GM10847 (cell line): ENCODE data around the gene CTSL.

ENCODE experiments used
- POLR2A ChIP-seq: IDR thresholded peaks from 2 replicates; pipeline ENCODE4 v1.6.1; 2011; ENCODE audit not compliant: insufficient read length; ENCODE audit errors: extremely low read depth

Gene CTSL

DNA sequence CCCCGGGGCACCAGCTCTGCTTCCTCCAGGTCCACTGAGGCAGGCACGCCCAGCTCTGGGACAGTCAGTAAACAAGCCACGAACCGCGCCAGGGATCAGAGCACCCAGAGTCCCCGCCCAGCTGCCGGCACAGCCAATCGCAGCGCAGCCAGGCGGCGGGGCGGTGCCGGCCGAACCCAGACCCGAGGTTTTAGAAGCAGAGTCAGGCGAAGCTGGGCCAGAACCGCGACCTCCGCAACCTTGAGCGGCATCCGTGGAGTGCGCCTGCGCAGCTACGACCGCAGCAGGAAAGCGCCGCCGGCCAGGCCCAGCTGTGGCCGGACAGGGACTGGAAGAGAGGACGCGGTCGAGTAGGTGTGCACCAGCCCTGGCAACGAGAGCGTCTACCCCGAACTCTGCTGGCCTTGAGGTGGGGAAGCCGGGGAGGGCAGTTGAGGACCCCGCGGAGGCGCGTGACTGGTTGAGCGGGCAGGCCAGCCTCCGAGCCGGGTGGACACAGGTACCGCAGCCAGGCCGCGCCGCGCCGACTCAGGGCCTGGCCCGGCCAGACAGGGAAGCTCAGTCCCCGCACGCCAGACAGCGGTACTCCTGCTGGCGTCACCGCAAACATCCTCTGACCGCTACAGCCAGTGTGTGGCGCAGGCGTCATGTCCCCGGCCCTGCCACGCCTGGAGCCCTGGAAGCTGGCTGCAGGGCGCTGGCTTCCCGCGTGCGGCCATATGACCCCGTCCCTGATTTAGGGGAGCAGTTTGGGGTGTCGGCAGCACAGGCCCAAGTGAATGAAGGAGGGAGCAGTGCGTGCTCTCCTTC lies at the start of gene CTSL:
Gene CTSL, plus strand, starts transcription at position 220 of the 810 bp plus-strand sequence. CDS start 1,485 bp downstream, outside the sequence.
- no peak for TF ChIP-seq POLR2A

- no peak for TF ChIP-seq POLR2A
Measured at GRCh38 chr9:87676976-87677775, 48.7 kb upstream of the CTSL start.

- no peak for TF ChIP-seq POLR2A
Measured at GRCh38 chr9:87677776-87678587, 47.9 kb upstream of the CTSL start.

GRCh38 chr9:87678650-87679355 lies 47.1 kb upstream of the CTSL start:
- TF ChIP-seq POLR2A: no peak

DNA sequence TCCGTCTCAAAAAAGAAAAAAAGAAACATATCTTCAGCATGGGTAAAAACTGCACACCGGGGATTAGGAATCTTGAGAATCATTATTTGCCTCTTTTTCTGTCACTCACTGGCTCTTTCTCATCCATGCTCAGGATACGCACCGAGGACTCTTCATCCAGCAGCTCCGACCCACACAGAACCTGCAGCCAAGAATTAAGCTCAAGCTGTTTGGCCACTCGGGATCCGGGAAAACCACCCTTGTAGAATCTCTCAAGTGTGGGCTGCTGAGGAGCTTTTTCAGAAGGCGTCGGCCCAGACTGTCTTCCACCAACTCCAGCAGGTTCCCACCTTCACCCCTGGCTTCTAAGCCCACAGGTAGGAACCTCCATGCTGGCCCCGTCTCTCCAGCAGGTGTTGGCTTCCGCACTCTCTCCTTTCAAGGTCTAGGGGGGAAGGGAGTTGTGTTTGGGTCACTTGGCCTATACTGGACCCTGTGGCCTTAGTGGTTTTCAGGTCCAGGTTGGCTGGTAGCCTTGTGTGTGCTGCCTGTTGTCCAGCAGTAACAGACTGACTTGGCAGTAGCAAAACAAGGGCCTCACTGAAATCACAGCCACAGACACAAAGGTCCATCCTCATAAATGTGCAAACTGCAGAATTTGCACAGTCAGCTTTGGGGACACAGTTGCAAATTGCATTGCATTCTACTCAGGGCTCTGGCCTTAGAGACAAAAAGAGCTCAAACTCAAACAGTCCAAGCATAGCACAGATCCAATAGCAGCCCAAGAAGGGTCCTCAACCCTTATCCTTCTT lies 44.5 kb upstream of the CTSL start:
- TF ChIP-seq POLR2A: no peak

DNA sequence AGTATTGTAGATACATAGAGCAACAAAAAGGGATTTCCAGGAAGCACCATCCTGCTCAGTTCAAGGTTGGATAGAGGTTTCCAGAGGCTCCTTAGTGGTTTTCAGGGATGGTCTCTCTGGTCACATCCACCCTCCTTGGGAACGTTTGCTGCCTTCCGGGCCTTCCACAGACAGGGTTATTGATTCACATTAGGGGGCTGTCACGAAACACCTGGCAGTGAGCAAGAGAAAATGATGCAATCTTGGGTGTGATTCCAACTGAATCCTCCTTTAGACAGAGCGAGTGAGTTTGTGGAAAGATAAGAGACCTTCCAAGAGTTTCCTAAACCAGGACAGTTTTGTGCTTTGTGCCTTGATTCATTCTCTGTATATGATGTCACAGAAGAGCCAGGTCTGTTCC lies 43.8 kb upstream of the CTSL start:
- TF ChIP-seq POLR2A: no peak

- no peak for TF ChIP-seq POLR2A
Measured at GRCh38 chr9:87682618-87683017, 43.3 kb upstream of the CTSL start.

- no peak for TF ChIP-seq POLR2A
Measured at GRCh38 chr9:87683751-87684626, 41.9 kb upstream of the CTSL start.

GRCh38 chr9:87684627-87685219 lies 41.2 kb upstream of the CTSL start:
- no peak for TF ChIP-seq POLR2A

DNA sequence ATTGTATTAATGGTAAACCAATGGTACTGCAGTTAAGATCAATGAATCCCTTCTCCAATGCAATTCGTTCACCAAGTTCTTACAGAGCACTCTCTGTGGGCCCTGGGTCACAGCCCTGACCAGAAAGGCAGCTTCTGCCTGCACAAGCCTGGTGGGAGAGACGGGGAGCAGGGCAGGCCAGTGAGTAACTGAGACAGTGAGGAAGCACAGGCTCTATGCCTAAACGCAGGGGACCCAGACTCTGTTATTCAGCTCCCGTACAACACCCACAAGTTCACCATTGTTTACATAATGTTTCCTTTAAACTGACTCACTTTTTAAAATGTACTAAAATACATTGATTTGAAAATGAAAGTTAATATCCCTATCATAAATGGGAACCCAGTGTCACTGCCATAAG lies 40.5 kb upstream of the CTSL start:
- TF ChIP-seq POLR2A: no peak

DNA sequence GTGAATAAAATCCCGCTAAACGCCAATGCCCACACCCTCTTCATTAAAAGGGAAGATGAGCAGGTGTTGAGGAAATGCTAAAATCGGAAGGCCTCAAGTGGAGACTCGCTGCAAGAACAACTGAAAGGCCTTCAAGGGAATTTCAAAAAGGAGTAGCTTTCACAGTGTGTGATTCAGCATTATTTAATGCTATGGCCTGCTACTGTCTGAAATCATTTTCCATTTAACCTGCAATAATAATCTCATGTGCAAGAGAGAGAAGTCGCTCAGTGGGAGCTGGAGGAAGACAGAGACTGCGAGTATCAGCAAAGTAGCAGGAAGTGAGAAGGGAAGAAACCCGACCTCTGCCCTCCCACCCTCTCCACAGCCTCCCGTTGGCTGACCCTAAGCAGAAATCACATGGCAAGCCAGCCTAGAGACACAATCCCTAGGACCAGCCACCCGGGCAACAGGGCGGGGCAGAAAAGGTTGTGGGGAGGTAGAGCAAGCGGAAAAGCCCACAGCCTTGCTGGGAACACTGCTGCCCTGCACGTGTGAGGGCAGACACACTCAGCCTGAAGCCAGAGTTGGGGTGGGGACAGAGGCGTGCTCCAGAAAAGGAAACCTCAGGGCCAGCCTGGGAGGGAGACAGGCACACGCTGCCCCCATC lies 39.9 kb upstream of the CTSL start:
- no peak for TF ChIP-seq POLR2A

- no peak for TF ChIP-seq POLR2A
Measured at GRCh38 chr9:87686520-87687090, 39.3 kb upstream of the CTSL start.
